Endothelial cell of umbilical vein (primary cell): ENCODE data around the gene ASB2. TPM values are rescaled to one million over a fixed set of nuclear protein-coding genes. Genes with fewer than 3 reads are reported as not detected.

Source experiments
- BruUV-seq: library from RNA; stranded (reverse); fragments of 400-500 nt; replicated peaks from 2 replicates; lab custom pipeline; 2021; lab: Mats Ljungman, UMichigan
- CTCF ChIA-PET: fragments of 300-600, 350-600 bp; sonication (Branson Sonifier 250); formaldehyde crosslinking; loops from one replicate; lab custom pipeline; 2021; ENCODE audit warnings: antibody characterized with exemption, inconsistent platforms; lab: Charles Lee
- POLR2A ChIA-PET: fragments of 300-600, 350-600 bp; sonication (Branson Sonifier 250); formaldehyde crosslinking; loops from one replicate; lab custom pipeline; 2021; ENCODE audit warnings: antibody characterized with exemption, inconsistent platforms; lab: Charles Lee
- DNase-seq: peaks from one replicate; pipeline ENCODE4 v3.0.0-alpha.2; 2011; ENCODE audit warnings: low read depth, low spot score
- FAIRE-seq: peaks from 2 replicates; lab custom pipeline; 2011; peaks lifted over from hg19 to GRCh38; lab: Jason Lieb, UNC
- H2AFZ ChIP-seq: 2 replicates; pipeline ENCODE4 v1.6.0; 2012; ENCODE audit warnings: low read depth, low read length, control low read depth, inconsistent platforms
- H3K27ac ChIP-seq: 2 replicates; pipeline ENCODE4 v1.5.1; 2011; ENCODE audit warnings: low read depth, mild to moderate bottlenecking, control low read depth, low read length, moderate library complexity; ENCODE audit not compliant: insufficient read depth
- H3K27me3 ChIP-seq, 2 experiments: 2 replicates each; pipeline versions ENCODE4 v1.6.0 to v1.6.1; 2011; ENCODE audit warnings: low read length in 2 of 2, mixed read lengths in 1 of 2; ENCODE audit not compliant: control insufficient read depth in 2 of 2, insufficient read depth in 2 of 2
- H3K36me3 ChIP-seq, 2 experiments: 2 replicates in 1 of 2; 3 replicates in 1 of 2; pipeline ENCODE4 v1.5.1; 2011; ENCODE audit warnings: low read length in 2 of 2, mild to moderate bottlenecking in 1 of 2, moderate library complexity in 1 of 2; ENCODE audit not compliant: control insufficient read depth in 2 of 2, insufficient read depth in 2 of 2; ENCODE audit errors: extremely low read depth in 1 of 2
- H3K4me1 ChIP-seq: 3 replicates; pipeline ENCODE4 v1.5.1; 2011; ENCODE audit warnings: mild to moderate bottlenecking, low read length; ENCODE audit not compliant: control insufficient read depth, insufficient read depth; ENCODE audit errors: extremely low read depth
- H3K4me2 ChIP-seq: 2 replicates; pipeline ENCODE4 v1.6.1; 2011; ENCODE audit warnings: low read length, control low read depth, mixed read lengths; ENCODE audit not compliant: insufficient read depth
- H3K4me3 ChIP-seq, 3 experiments: fragments of 200-600 bp in 1 of 3; sonication (generic), shearing (Covaris generic) in 1 of 3; replicated peaks in 1 of 3; 2 replicates each; pipeline ENCODE4 v1.5.1; 2011 to 2016; ENCODE audit warnings: control low read depth in 3 of 3, low read length in 3 of 3, mild to moderate bottlenecking in 2 of 3, inconsistent platforms in 1 of 3, low read depth in 1 of 3, moderate library complexity in 1 of 3; ENCODE audit not compliant: insufficient read depth in 1 of 3
- H3K79me2 ChIP-seq: 2 replicates; pipeline ENCODE4 v1.6.0; 2012; ENCODE audit warnings: low read length, inconsistent platforms; ENCODE audit not compliant: control insufficient read depth, insufficient read depth
- H3K9ac ChIP-seq: replicated peaks from 2 replicates; pipeline ENCODE3; 2011; ENCODE audit warnings: low read length, control low read depth; ENCODE audit not compliant: insufficient read depth; ENCODE audit errors: extremely low read depth
- H3K9me1 ChIP-seq: replicated peaks from 3 replicates; pipeline ENCODE4 v1.6.0; 2011; ENCODE audit warnings: mild to moderate bottlenecking, low read length; ENCODE audit not compliant: control insufficient read depth, insufficient read depth; ENCODE audit errors: extremely low read depth
- H3K9me3 ChIP-seq: replicated peaks from 2 replicates; pipeline ENCODE4 v1.5.1; 2012; ENCODE audit warnings: low read length, inconsistent platforms; ENCODE audit not compliant: control insufficient read depth, insufficient read depth
- H4K20me1 ChIP-seq: replicated peaks from 2 replicates; pipeline ENCODE3; 2011; ENCODE audit warnings: mild to moderate bottlenecking, low read length; ENCODE audit not compliant: control insufficient read depth, insufficient read depth; ENCODE audit errors: extremely low read depth
- CTCF ChIP-seq, 2 donors: IDR thresholded peaks; 1 replicate in 1 of 2; 2 replicates in 1 of 2; pipeline ENCODE4 v1.5.1; 2011; ENCODE audit warnings: low read length in 2 of 2, mild to moderate bottlenecking in 2 of 2, moderate library complexity in 2 of 2, control low read depth in 1 of 2, inconsistent platforms in 1 of 2, low read depth in 1 of 2; ENCODE audit not compliant: insufficient read depth in 1 of 2; ENCODE audit errors: extremely low read depth in 1 of 2
- EZH2 ChIP-seq: IDR thresholded peaks from 2 replicates; pipeline ENCODE4 v1.6.1; 2012; ENCODE audit warnings: borderline replicate concordance, low read depth, mild to moderate bottlenecking, moderate library complexity, low read length, inconsistent platforms; ENCODE audit not compliant: severe bottlenecking
- FOS ChIP-seq: IDR thresholded peaks from 2 replicates; pipeline ENCODE4 v1.6.1; 2011; ENCODE audit warnings: mild to moderate bottlenecking, low read length, moderate library complexity, borderline replicate concordance; ENCODE audit not compliant: insufficient read depth
- GATA2 ChIP-seq: IDR thresholded peaks from 2 replicates; pipeline ENCODE4 v1.7.0; 2011; ENCODE audit warnings: low read depth, mild to moderate bottlenecking, moderate library complexity, mixed read lengths, low read length; ENCODE audit not compliant: insufficient read length, insufficient read depth
- JUN ChIP-seq: IDR thresholded peaks from 2 replicates; pipeline ENCODE4 v1.6.1; 2011; ENCODE audit warnings: borderline replicate concordance, low read depth; ENCODE audit not compliant: insufficient read length, insufficient read depth
- MAX ChIP-seq: IDR thresholded peaks from 2 replicates; pipeline ENCODE4 v1.6.1; 2011; ENCODE audit not compliant: insufficient read depth, insufficient read length
- MYC ChIP-seq: IDR thresholded peaks from one replicate; pipeline ENCODE4 v1.6.1; 2011; ENCODE audit warnings: mild to moderate bottlenecking, low read depth, low read length
- POLR2A ChIP-seq: IDR thresholded peaks from 2 replicates; pipeline ENCODE4 v1.6.1; 2012; ENCODE audit warnings: low read depth, mild to moderate bottlenecking, control low read depth, low read length
- POLR2AphosphoS5 ChIP-seq: IDR thresholded peaks from 2 replicates; pipeline ENCODE4 v1.6.1; 2012; ENCODE audit warnings: low read depth, mild to moderate bottlenecking, control low read depth, low read length, moderate library complexity; ENCODE audit not compliant: insufficient read depth
- dilution Hi-C: fragments of 300-500 bp; cut with MboI; formaldehyde crosslinking; loops from one replicate; pipeline ENCODE4 v1.15.0; 2019; ENCODE audit warnings: low sequenced_read_pairs; ENCODE audit not compliant: extremely low pct_ligation_motif_present
- intact Hi-C: fragments of 100-400 bp; cut with micrococcal nuclease; formaldehyde crosslinking; loops from one replicate; pipeline ENCODE4 v1.10.0; 2022
- polyA plus RNA-seq, 4 experiments: library from polyadenylated mRNA; depleted of rRNA in 3 of 4; stranded (reverse) in 3 of 4; unstranded in 1 of 4; fragments of >200 nt; gene quantifications; 2 replicates each; pipeline versions ENCODE4 v1.2.1 to v1.2.3, GENCODE V29; 2011 to 2012; ENCODE audit warnings: missing spikeins in 1 of 4
- total RNA-seq: library from RNA; stranded (reverse); gene quantifications from 2 replicates; pipeline ENCODE4 v1.2.3, GENCODE V29; 2021

The ASB2 gene
- total and polyA plus RNA-seq, 2 donors (not counting 3 experiments of a cell fraction or from before 2014, with no cell fraction given) = not detected

DNA sequence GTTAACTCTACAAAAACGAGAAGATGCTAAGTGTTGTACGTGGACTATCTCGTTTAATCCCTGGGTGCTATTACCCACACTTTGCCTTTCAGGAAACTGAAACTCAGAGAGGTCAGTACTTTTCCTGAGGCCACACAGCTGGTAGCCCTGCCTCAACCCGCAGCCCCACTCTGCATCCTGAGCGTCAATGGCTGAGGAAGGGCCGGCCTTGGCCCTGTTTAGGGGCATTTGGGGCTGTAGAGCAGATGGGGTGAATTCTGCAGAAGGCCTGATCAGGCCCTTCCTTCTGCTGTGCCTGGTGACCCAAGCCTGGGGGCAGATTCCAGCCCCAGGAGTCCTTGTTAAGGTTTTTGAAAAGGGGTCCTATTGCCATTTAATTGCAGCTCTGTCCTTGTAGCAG is 17.0 kb upstream of the ASB2 start:
- POLR2A ChIA-PET = no interaction called here
- BruUV-seq = no TSS peak
- Histone ChIP-seq H3K9me1 (no peaks in the 10 kb centered on the region), H2AFZ (no peak overlapping the region), H3K27ac (no peak overlapping the region), H3K36me3 (no peaks in the 10 kb centered on the region), H4K20me1 (no peaks in the 10 kb centered on the region), H3K4me2 (no peak overlapping the region), H3K4me3 (no peak overlapping the region), H3K9me3 (no peaks in the 10 kb centered on the region), H3K9ac (no peak overlapping the region), H3K27me3 (no peaks in the 10 kb centered on the region), H3K79me2 (no peaks in the 10 kb centered on the region), H3K4me1 (no peaks in the 10 kb centered on the region)
- intact Hi-C loops = no loop called here
- FAIRE-seq = no peak
- dilution Hi-C loops = no loop called here
- no peak for DNase-seq
- CTCF ChIA-PET = interaction anchor here (1.7 to 1.8 kb wide), 2 partner anchors 10 to 57 kb away, joined by 4 to 5 read pairs; no protein-coding TSS in a partner anchor
- TF ChIP-seq CTCF (IDR thresholded peaks at IDR 0.05; ENCODE audit: extremely low read depth in 1 of 2, insufficient read depth in 1 of 2, low read depth in 1 of 2, low read length in 2 of 2) = no peak
- no peak for TF ChIP-seq POLR2AphosphoS5
- no peak for TF ChIP-seq EZH2
- TF ChIP-seq MAX = no peak
- TF ChIP-seq JUN = no peak
- TF ChIP-seq GATA2 = no peak
- no peak for TF ChIP-seq FOS
- TF ChIP-seq POLR2A = no peak
- no peak for TF ChIP-seq MYC
